GM12801 (cell line): Measurements from ENCODE around the gene AASDH.

ENCODE experiments used
- CTCF ChIP-seq: IDR thresholded peaks from one replicate; pipeline ENCODE4 v1.5.1; 2011; ENCODE audit warnings: control low read depth; ENCODE audit not compliant: insufficient read length; ENCODE audit errors: extremely low read depth

The AASDH gene

GRCh38 chr4:56303921-56304320 lies 83.4 kb downstream of the AASDH start:
- TF ChIP-seq CTCF, result no peak

- TF ChIP-seq CTCF, result no peak
Observed at GRCh38 chr4:56302760-56303159, 84.5 kb downstream of the AASDH start.

GRCh38 chr4:56301997-56302496 lies 85.2 kb downstream of the AASDH start:
- TF ChIP-seq CTCF, result no peak

DNA sequence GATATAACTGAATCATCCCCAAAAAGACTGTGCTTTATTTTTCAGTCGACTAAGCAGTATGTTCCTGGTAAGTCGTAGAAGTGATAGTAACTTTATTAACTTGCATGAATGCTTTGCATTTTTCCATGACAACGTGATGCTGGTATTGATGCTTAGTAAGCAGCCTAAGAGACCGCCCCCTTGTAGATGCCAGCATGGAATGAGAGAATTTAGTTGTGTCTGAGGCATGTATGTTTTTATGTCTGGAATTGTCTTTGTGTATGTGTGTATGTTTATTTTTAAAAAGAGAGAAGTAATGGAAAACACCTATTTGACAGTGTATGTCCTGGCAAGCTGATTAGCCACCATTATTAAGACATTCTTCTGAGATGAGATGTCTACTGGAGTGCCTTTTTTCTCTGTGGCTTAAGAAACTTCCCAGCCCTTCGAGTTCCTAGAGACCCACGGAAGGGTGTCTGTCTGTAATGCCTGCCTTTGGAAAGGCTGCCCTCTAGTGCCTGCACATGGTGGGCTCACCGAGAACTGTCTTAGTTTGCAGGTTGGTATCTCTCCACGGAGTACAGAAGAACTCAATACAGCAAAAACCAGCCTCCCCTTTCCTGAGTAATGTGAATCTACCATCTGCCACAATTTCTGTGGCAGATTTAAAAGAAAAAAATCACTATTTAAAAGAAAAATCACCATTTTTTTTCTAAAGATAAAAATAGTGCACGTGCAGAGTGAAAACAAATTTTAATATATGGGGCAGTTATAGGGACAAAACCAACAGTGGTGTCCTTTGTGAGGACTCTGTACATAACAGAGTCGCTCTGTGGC lies 85.9 kb downstream of the AASDH start:
- TF ChIP-seq CTCF, result peak; percentile 82

GRCh38 chr4:56298236-56298635 lies 89.1 kb downstream of the AASDH start:
- no peak for TF ChIP-seq CTCF

- TF ChIP-seq CTCF, result no peak
Observed at GRCh38 chr4:56297776-56298175, 89.5 kb downstream of the AASDH start.

- no peak for TF ChIP-seq CTCF
Observed at GRCh38 chr4:56296526-56296925, 90.8 kb downstream of the AASDH start.
